ENCODE data around the gene NOS1AP.

Gene NOS1AP

DNA sequence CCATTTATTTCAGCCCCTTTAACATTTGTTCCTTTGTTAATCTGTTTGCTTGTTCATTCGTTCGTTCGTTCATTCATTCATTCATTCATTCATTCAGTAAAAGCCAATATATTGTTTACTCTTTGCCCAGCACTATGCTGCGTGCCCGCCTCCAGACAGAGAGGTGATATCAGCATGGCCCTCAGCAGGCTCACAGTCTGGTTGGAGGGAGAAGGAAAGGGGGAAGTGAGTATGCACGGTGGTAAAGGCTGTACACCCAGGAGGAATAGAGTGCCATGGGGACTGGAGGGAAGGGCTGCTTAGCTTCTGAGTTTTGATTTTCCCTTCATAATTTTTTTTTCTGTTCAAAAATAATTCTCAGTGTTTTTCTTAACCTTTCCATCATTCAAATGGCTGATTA, 144.7 kb downstream of the NOS1AP start:
- in situ Hi-C loops (cut with MboI; ENCODE audit: low sequenced_read_pairs): no loop called here

- in situ Hi-C loops (cut with MboI; ENCODE audit: low sequenced_read_pairs): no loop called here
These were observed 146.4 kb downstream of the NOS1AP start for GRCh38 chr1:162215902-162216301.

- in situ Hi-C loops (cut with MboI; ENCODE audit: low sequenced_read_pairs): no loop called here
These were observed 147.1 kb downstream of the NOS1AP start for GRCh38 chr1:162216604-162217003.

DNA sequence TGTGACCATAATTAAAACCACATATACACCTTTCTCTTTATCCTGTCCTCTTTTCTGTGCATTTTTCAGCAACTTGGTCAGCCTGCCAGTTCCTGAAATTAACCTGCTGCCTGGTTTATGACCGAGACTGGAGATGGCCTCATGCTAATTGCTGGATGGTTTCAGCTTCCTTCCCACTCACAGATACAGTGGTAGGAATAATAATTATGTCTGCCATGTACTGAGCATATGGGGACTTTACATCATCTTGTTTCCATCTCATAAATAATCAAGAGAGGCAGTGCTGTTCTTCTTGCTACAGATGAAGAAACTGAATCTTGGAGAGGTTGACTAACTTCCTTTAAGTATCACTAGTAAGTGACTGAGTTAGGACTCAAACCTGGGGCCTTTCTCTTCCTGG, 148.2 kb downstream of the NOS1AP start:
- in situ Hi-C loops (cut with MboI; ENCODE audit: low sequenced_read_pairs): no loop called here

DNA sequence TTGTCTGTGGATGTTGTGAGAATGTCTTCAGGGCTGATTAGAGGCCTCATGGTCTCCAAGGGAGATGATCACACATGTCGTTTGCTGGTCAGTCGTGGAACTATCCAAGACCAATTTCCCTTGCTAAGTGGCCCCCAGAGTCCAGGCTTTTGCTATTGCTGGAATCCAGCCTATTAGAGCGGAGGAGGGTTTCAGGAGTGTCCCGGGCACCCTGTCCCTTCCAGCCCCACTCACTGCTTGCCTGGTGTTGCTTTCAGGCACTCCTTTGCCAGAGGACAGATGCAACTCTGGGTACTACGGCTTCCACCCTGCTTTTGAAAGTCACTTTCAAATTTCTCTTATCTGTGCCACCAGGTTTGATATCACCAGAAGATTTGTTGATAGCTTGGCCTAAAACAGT, 149.1 kb downstream of the NOS1AP start:
- in situ Hi-C loops (cut with MboI; ENCODE audit: low sequenced_read_pairs): no loop called here

DNA sequence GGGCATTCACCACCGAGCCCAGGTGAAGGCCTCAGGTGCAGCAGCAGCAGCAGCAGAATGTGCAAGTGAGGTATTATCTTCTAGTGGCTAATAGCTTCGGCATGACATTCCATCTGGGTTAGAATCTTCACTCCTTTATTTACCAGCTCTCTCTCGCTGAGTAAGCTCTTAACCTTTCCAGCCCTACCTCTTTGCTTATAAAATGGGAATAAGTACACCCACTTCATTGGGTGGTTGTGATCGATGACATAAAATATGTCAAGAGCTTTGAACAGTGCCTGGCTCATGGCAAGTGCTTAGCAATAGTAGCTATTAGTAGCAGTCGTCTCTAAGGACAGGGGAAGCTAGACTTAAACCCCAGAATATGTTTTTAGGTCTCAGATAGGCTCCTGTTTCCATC, 149.5 kb downstream of the NOS1AP start:
- in situ Hi-C loops (cut with MboI; ENCODE audit: low sequenced_read_pairs): no loop called here

GRCh38 chr1:162219461-162219860, 150.0 kb downstream of the NOS1AP start:
- in situ Hi-C loops (cut with MboI; ENCODE audit: low sequenced_read_pairs): no loop called here

DNA sequence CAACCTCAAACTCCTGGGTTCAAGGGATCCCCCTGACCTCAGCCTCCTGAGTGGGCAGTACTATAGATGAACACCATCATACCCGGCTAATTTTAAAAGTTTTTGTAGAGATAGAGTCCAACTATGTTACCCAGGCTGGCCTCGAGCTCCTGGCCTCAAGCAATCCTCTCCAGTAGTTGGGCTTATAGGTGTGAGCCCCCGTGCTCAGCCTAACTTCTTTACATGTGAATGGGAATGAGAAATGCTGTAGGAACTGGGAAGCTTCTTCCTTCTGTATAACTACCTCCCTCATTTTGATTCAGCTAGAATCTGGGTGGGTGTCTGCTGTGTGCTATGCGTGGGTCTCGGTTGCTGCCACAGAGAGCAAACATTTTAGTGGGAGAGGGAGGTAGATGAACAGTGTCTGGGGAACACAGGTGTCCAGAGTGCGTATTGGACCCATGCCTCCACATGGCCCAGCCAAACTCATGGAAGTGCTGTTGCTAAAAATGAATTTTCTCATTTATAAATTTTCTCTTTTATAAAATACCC, 150.6 kb downstream of the NOS1AP start:
- in situ Hi-C loops (cut with MboI; ENCODE audit: low sequenced_read_pairs): no loop called here

GRCh38 chr1:162222014-162222413, 152.5 kb downstream of the NOS1AP start:
- in situ Hi-C loops (cut with MboI; ENCODE audit: low sequenced_read_pairs): no loop called here

DNA sequence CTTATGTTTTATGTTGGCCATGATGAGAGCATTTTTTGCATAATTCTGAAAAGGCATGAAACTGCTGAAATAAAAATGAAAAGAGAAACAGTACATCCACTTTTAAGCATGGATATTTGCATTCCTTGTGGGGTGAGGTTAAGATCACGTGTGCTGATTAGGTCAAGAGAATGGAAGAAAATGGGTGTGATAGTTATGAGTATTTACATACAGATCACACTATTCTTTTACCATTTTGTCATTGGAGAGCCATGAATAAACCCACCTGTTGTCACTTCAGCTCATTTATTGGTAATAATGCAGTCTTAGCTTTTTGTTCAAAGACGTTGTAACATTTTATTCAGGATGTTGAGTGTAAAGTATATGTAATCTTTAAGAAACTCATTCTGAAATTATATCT, 153.2 kb downstream of the NOS1AP start:
- in situ Hi-C loops (cut with MboI; ENCODE audit: low sequenced_read_pairs): no loop called here

DNA sequence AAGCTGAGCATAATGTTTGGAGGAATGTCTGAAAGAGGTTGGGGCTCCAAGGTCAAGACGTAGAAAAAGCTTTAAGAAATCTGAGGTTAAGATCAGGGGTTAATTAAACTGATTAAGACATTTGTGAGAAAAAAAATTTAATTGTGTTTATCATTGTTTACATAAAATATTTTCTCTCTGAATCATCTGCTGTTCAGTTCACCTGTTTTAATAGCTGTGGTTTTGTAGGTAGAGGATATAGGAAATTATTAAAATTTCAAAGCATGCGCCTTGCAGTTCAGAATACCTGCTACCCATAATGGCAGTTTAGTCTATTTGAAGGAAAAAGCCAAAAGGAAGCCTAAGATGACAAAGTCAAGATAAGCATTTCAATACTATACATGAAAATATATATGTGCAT, 154.0 kb downstream of the NOS1AP start:
- in situ Hi-C loops (cut with MboI; ENCODE audit: low sequenced_read_pairs): no loop called here

DNA sequence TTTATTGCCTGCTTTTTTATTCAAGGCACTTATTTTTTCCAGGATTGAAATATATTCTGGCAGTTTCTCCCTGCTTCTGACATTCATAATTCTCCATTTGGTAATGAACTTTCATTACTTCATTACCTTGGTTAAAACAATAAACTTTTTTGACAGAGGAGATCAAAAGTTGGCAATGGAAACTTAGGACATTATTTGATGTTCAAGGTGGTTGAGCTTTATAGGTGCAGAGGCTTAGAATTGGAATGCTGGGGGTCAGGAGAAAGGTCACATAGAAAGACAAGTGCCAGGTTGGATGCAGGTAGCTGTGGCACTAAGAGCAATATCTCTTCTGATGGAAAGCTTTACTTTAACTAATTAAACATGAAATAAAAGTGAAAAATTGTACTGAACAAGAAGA, 154.8 kb downstream of the NOS1AP start:
- in situ Hi-C loops (cut with MboI; ENCODE audit: low sequenced_read_pairs): no loop called here

DNA sequence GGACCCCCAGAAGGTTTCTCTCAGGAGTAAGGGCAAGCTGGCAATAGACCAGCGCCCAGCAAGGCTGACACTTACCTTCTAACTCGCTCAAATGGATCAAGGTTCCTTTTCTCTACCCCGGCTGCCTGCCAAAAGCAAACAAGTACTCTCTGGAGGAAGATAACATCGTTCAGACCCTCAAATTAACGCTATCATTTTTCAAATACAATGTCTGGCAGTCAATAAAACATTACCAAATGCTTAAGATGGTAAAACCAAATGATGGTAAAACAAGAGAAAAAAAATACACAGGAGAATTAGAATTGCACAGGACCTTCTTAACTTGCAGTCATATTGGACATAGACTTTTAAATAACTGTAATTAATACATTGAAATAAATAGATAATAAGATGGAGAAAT, 159.1 kb downstream of the NOS1AP start:
- in situ Hi-C loops (cut with MboI; ENCODE audit: low sequenced_read_pairs): no loop called here

- in situ Hi-C loops (cut with MboI; ENCODE audit: low sequenced_read_pairs): no loop called here
These were observed 160.1 kb downstream of the NOS1AP start for GRCh38 chr1:162229549-162229948.

- in situ Hi-C loops (cut with MboI; ENCODE audit: low sequenced_read_pairs): no loop called here
These were observed 160.6 kb downstream of the NOS1AP start for GRCh38 chr1:162230096-162230495.

GRCh38 chr1:162230517-162230916, 161.0 kb downstream of the NOS1AP start:
- in situ Hi-C loops (cut with MboI; ENCODE audit: low sequenced_read_pairs): no loop called here

DNA sequence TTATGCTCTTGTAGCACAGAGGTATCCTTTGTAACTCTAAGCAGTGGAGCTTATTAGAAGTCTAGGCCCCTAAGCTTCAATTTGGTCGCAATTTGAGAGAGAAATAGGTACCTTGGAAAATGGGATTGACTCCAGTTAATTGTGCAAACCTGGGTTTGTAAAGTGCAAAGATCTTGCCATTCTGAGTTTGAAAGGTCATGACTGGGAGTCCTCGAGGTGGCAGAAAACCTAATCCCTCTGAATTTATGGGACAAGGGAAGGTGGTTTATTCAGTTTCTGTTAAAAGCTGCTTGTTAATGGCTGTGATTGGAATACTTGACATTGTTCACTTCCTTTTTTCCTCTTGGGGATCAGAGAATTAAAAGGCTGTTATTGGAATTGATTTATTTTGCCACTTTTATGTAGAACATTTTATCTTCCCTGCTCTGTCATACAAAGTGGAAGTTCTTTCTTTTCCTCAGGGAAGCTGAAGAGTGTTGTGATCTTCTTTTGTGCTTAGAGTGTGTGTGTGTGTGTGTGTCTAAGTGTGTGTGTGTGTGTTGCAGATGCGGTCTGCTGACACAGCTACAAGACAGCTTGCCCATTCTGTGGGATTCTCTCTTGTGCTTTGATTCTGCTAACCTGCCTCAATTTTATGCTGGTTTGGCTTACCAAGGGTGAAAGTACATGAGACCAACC, 162.7 kb downstream of the NOS1AP start:
- in situ Hi-C loops (cut with MboI; ENCODE audit: low sequenced_read_pairs): no loop called here

- in situ Hi-C loops (cut with MboI; ENCODE audit: low sequenced_read_pairs): no loop called here
These were observed 163.6 kb downstream of the NOS1AP start for GRCh38 chr1:162233066-162233465.

DNA sequence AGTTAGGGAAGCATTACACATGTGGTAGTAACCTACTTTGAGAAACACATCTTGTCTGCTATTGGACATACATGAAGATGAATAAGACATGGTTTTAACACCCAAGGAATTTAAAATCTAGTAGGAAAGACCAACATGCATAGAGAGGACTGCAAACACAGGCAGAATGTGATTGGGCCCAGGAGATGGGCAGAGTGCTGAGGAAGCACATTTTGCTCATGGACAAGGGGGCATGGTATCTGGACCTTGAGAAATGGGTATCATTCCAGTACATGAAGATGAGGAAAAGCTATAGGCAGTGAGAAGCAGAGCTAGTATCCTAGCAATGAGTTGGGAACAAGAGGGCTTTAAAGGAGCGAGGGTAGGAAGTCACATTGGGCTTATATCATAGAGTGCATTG, 164.4 kb downstream of the NOS1AP start:
- in situ Hi-C loops (cut with MboI; ENCODE audit: low sequenced_read_pairs): no loop called here

DNA sequence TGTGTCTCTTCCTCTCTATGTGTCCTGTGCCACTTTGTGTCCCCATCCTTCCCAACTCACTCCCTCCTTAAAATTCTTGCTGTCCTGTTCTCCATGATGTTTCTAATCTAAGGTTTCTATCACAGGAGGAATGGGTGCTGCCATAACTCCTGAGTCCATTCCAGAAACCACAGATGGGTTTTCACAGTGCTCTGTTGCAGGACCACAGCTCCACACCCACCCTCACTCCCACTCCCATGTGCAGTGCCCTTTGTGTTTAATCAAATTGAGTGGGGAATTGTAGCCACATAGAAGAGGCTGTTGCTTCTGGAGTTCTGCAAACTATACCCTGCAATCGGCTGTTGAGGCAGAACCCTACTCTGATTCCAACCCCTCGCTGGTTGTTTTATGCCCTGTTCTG, 165.1 kb downstream of the NOS1AP start:
- in situ Hi-C loops (cut with MboI; ENCODE audit: low sequenced_read_pairs): no loop called here

DNA sequence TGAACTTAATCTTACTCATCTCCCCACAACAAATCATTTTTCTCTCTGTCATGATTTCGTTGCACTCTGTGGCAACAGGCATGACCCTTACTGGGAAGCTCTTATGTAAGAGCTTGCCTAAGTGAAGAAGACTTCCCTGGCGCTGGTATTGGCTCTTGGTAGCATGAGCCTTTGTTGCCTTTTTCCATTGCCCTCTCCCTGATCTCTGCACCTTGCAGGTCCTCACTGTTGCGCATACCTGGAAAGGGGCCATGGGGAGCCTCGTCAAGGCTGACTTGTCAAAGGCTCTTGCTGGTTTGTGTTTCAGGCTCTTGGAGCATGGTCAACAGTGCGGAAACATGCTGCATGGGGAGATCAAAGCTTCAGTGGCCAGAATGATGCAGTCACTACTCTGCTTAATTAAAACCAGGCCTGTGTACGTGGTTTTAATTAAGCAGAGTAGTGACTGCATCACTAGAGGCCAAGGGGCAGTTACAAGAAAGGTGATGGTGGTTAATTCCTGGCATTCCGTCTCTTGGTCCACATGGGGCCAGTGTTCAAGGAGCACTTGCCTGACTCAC, 165.8 kb downstream of the NOS1AP start:
- in situ Hi-C loops (cut with MboI; ENCODE audit: low sequenced_read_pairs): no loop called here

GRCh38 chr1:162236201-162236600, 166.7 kb downstream of the NOS1AP start:
- in situ Hi-C loops (cut with MboI; ENCODE audit: low sequenced_read_pairs): no loop called here

GRCh38 chr1:162236618-162237017, 167.1 kb downstream of the NOS1AP start:
- in situ Hi-C loops (cut with MboI; ENCODE audit: low sequenced_read_pairs): no loop called here

Data from HL-60/S4 treated with retinoic acid at 250 ng/mL for 4 days and 3 days (cell line).